Activated naive CD8-positive, alpha-beta T cell treated with anti-CD3 and anti-CD28 coated beads, Interleukin-2, amount 50 U/mL, for 24 hours (primary cell): ENCODE data around the gene JMJD1C.
A peak's percentile ranks its signal among the peaks of the same experiment; 100 is the strongest.
"Not testable (repeated sequence)": the region's sequence is repeated elsewhere in the genome, so short reads cannot be mapped to it uniquely, and the experiment has no call there.

Source experiments
- ATAC-seq: fragments of 150-1000 bp; cut with Tn5 transposase; one replicate; pipeline ENCODE4 v1.10.0; 2021
- DNase-seq: peaks from one replicate; pipeline ENCODE4 v3.0.0; 2021
- H3K27ac Mint-ChIP-seq: one replicate; pipeline ENCODE4 v1.8.0; 2021; ENCODE audit warnings: mild to moderate bottlenecking, mixed read lengths
- H3K27me3 Mint-ChIP-seq: one replicate; pipeline ENCODE4 v1.8.0; 2021; ENCODE audit warnings: mixed read lengths
- H3K36me3 Mint-ChIP-seq: one replicate; pipeline ENCODE4 v1.8.0; 2021; ENCODE audit warnings: low read depth, mixed read lengths
- H3K4me1 Mint-ChIP-seq: one replicate; pipeline ENCODE4 v1.8.0; 2021; ENCODE audit warnings: mixed read lengths
- H3K4me3 Mint-ChIP-seq: one replicate; pipeline ENCODE4 v1.8.0; 2021; ENCODE audit warnings: mild to moderate bottlenecking, moderate library complexity, mixed read lengths
- H3K9me3 Mint-ChIP-seq: one replicate; pipeline ENCODE4 v1.8.0; 2021; ENCODE audit warnings: mixed read lengths

Gene JMJD1C

GRCh38 chr10:63165249-63165648, 300.5 kb downstream of the JMJD1C start:
- Mint-ChIP-seq H3K4me3 (no peak overlapping the region), H3K4me1 (peaks cover 16% of the 10 kb centered on the region), H3K27me3 (no peaks in the 10 kb centered on the region), H3K9me3 (no peaks in the 10 kb centered on the region), H3K27ac (no peak overlapping the region), H3K36me3 (peaks cover 18% of the 10 kb centered on the region)
- DNase-seq (no peak), ATAC-seq (no peak)

DNA sequence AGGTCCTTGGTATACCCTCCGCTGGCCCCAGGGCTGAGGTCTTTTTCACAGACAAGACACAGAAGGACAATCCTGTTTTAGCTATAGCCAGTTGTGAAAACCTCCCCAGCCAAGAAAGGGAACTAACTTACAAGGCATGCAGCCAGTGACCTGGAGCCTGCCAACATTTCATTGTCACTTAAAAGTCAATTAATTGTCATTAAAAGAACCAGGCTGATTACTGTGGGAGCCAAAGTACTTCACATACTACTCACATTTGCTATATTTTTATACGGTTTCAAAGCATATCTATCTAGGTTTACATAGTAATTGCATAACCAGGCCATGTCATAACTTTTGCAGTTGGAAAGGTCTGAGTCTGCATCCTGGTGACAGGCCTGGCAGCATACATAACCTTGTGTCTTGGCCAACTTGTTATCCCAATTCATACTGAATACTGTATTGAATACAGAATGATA, 301.6 kb downstream of the JMJD1C start:
- DNase-seq: no peak
- ATAC-seq: no peak
- Mint-ChIP-seq H3K4me3 (no peak overlapping the region), H3K27ac (no peak overlapping the region), H3K4me1 (peaks cover 7% of the 10 kb centered on the region), H3K27me3 (no peaks in the 10 kb centered on the region), H3K36me3 (peaks cover 10% of the 10 kb centered on the region), H3K9me3 (no peaks in the 10 kb centered on the region)

DNA sequence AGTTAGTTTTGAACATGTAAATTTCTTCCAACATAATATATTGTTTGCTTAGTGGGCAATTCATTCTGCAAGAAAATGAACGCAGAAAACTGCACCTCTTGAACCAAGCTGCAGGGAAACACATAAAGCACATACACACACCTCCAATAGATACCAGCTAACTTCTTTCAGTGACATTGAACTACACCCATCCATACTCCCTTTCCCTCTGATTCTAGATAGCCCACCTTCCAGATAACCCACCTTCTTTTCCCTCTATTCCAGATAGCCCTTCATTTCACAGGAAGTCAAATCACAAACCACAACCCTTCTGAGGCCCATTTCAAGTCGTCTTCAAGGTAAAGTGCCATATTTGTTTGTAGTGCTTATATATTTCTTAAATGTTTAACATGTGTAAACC, 304.2 kb downstream of the JMJD1C start:
- DNase-seq (no peak), ATAC-seq (no peak)
- H3K27ac Mint-ChIP-seq: peak overlapping the region; percentile 9
- H3K36me3 Mint-ChIP-seq: no peaks in the 10 kb centered on the region
- H3K27me3 Mint-ChIP-seq: no peaks in the 10 kb centered on the region
- H3K4me3 Mint-ChIP-seq: no peak overlapping the region
- H3K9me3 Mint-ChIP-seq: no peaks in the 10 kb centered on the region
- no peaks in the 10 kb centered on the region for H3K4me1 Mint-ChIP-seq

GRCh38 chr10:63157845-63158624, 307.7 kb downstream of the JMJD1C start:
- ATAC-seq (peak; percentile 61), DNase-seq (peak; percentile 33)
- H3K27me3 Mint-ChIP-seq: no peaks in the 10 kb centered on the region
- H3K9me3 Mint-ChIP-seq: no peaks in the 10 kb centered on the region
- peaks cover 11% of the 10 kb centered on the region for H3K4me1 Mint-ChIP-seq
- peaks cover 15% of the 10 kb centered on the region for H3K36me3 Mint-ChIP-seq
- no peak overlapping the region for H3K4me3 Mint-ChIP-seq
- no peak overlapping the region for H3K27ac Mint-ChIP-seq

DNA sequence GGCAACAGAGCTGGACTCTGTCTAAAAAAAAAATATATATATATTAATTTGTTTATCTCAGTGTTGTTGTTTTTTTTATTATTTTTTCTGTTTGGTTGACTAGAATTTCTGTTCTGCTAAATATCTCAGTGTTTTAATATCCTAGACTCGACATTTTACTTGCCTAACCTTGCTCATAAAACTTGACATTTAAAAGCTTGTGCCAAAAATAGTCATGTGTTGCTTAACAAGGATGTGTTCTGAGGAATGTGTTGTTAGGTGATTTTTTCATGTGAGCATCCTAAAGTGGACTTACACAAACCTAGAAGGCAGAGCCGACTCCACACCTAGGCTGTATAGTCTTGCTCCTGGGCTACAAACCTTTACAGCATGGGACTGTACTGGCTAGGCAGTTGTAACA, 309.5 kb downstream of the JMJD1C start:
- H3K36me3 Mint-ChIP-seq: peaks cover 28% of the 10 kb centered on the region
- no peak overlapping the region for H3K27ac Mint-ChIP-seq
- DNase-seq: no peak

GRCh38 chr10:63155388-63156020, 310.3 kb downstream of the JMJD1C start:
- H3K27ac Mint-ChIP-seq: no peak overlapping the region
- DNase-seq (no peak), ATAC-seq (peak; percentile 36)
- no peaks in the 10 kb centered on the region for H3K9me3 Mint-ChIP-seq
- H3K36me3 Mint-ChIP-seq: peaks cover 28% of the 10 kb centered on the region
- H3K4me1 Mint-ChIP-seq: peaks cover 11% of the 10 kb centered on the region
- no peak overlapping the region for H3K4me3 Mint-ChIP-seq
- H3K27me3 Mint-ChIP-seq: no peaks in the 10 kb centered on the region

More for the DNA sequence above, 309.5 kb downstream of the JMJD1C start:
- Mint-ChIP-seq H3K4me3 (no peak overlapping the region), H3K9me3 (no peaks in the 10 kb centered on the region), H3K4me1 (peaks cover 11% of the 10 kb centered on the region), H3K27me3 (no peaks in the 10 kb centered on the region)
- ATAC-seq: no peak

GRCh38 chr10:63154546-63155387, 311.0 kb downstream of the JMJD1C start:
- Mint-ChIP-seq H3K36me3 (peaks cover 30% of the 10 kb centered on the region), H3K4me3 (no peak overlapping the region)

GRCh38 chr10:63153868-63154545, 311.8 kb downstream of the JMJD1C start:
- Mint-ChIP-seq H3K4me1 (peaks cover 11% of the 10 kb centered on the region), H3K36me3 (peaks cover 35% of the 10 kb centered on the region)
- DNase-seq, ATAC-seq, H3K9me3 Mint-ChIP-seq, H3K27me3 Mint-ChIP-seq, H3K4me3 Mint-ChIP-seq, H3K27ac Mint-ChIP-seq: not testable (repeated sequence)

More at GRCh38 chr10:63154546-63155387, 311.0 kb downstream of the JMJD1C start:
- DNase-seq (no peak), ATAC-seq (no peak)
- H3K4me1 Mint-ChIP-seq: peaks cover 11% of the 10 kb centered on the region
- H3K27me3 Mint-ChIP-seq: no peaks in the 10 kb centered on the region
- no peak overlapping the region for H3K27ac Mint-ChIP-seq
- H3K9me3 Mint-ChIP-seq: no peaks in the 10 kb centered on the region

GRCh38 chr10:63150745-63151144, 315.0 kb downstream of the JMJD1C start:
- H3K4me1 Mint-ChIP-seq: peaks cover 13% of the 10 kb centered on the region
- no peak overlapping the region for H3K27ac Mint-ChIP-seq
- H3K36me3 Mint-ChIP-seq: peaks cover 46% of the 10 kb centered on the region
- DNase-seq: no peak
- H3K4me3 Mint-ChIP-seq: no peak overlapping the region
- H3K9me3 Mint-ChIP-seq: no peaks in the 10 kb centered on the region
- ATAC-seq: no peak
- H3K27me3 Mint-ChIP-seq: no peaks in the 10 kb centered on the region

- peaks cover 31% of the 10 kb centered on the region for H3K4me1 Mint-ChIP-seq
- peaks cover 26% of the 10 kb centered on the region for H3K36me3 Mint-ChIP-seq
- ATAC-seq (no peak), DNase-seq (no peak)
- no peak overlapping the region for H3K27ac Mint-ChIP-seq
- H3K9me3 Mint-ChIP-seq: no peaks in the 10 kb centered on the region
- H3K4me3 Mint-ChIP-seq: no peak overlapping the region
- no peaks in the 10 kb centered on the region for H3K27me3 Mint-ChIP-seq
These were observed 319.3 kb downstream of the JMJD1C start for GRCh38 chr10:63146503-63146902.

DNA sequence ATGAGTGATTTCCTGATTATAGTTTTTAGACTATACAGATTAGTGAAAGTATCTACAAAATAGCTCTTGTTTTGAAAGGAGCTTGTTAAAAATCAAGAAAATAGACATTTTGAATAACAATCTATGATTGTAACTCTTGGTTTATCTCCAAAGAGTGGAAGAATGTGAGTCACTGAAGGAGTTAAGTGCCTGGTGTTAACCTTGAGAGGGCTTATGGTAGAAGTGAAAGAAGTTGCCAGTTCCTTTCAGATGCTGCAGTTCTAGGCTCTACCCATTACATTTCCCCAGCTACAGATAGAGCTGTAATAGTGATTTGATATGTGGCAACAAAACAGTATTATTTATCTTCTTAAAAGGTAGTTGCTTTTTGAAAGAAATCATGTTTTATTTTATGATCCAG, 320.0 kb downstream of the JMJD1C start:
- H3K27me3 Mint-ChIP-seq: no peaks in the 10 kb centered on the region
- no peaks in the 10 kb centered on the region for H3K9me3 Mint-ChIP-seq
- ATAC-seq: peak; percentile 76
- no peak for DNase-seq
- peaks cover 35% of the 10 kb centered on the region for H3K4me1 Mint-ChIP-seq
- H3K36me3 Mint-ChIP-seq: peaks cover 27% of the 10 kb centered on the region
- H3K27ac Mint-ChIP-seq: no peak overlapping the region
- no peak overlapping the region for H3K4me3 Mint-ChIP-seq

- Mint-ChIP-seq H3K9me3 (no peaks in the 10 kb centered on the region), H3K4me3 (no peak overlapping the region), H3K27ac (no peak overlapping the region), H3K36me3 (peaks cover 22% of the 10 kb centered on the region), H3K27me3 (no peaks in the 10 kb centered on the region), H3K4me1 (peaks cover 39% of the 10 kb centered on the region)
- DNase-seq (no peak), ATAC-seq (no peak)
These were observed 321.8 kb downstream of the JMJD1C start for GRCh38 chr10:63143987-63144386.

DNA sequence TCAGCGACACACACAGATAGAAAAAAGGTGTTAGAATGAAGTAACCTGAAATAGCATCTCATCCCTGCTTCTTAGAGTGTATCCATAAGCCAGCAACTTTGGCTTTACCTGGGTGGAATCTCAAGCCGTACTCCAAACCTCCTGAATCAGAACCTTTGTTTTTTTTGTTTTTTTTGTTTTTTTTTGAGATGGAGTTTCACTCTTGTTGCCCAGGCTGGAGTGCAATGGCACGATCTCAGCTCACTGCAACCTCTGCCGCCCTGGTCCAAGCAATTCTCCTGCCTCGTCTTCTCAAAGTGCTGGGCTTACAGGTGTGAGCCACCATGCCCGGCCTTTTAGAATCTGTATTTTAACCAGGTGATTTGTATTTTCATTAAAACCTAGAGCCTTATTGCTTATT, 323.6 kb downstream of the JMJD1C start:
- ATAC-seq: no peak
- Mint-ChIP-seq H3K4me3 (no peak overlapping the region), H3K36me3 (peaks cover 25% of the 10 kb centered on the region), H3K27ac (peak overlapping the region; percentile 41), H3K4me1 (peaks cover 48% of the 10 kb centered on the region), H3K9me3 (no peaks in the 10 kb centered on the region), H3K27me3 (no peaks in the 10 kb centered on the region)
- no peak for DNase-seq

GRCh38 chr10:63140077-63140476, 325.7 kb downstream of the JMJD1C start:
- peaks cover 56% of the 10 kb centered on the region for H3K4me1 Mint-ChIP-seq
- H3K36me3 Mint-ChIP-seq: peaks cover 20% of the 10 kb centered on the region

More at GRCh38 chr10:63140077-63140476, 325.7 kb downstream of the JMJD1C start:
- ATAC-seq: no peak
- no peak overlapping the region for H3K4me3 Mint-ChIP-seq
- no peak for DNase-seq
- H3K27me3 Mint-ChIP-seq: no peaks in the 10 kb centered on the region
- no peak overlapping the region for H3K27ac Mint-ChIP-seq
- H3K9me3 Mint-ChIP-seq: no peaks in the 10 kb centered on the region
